ENCODE data around the gene IGF1. TPM values are rescaled to one million over a fixed set of nuclear protein-coding genes. Genes with fewer than 3 reads are reported as not detected.

The IGF1 gene
- total and polyA plus RNA-seq, 4 donors, result 5.0 to 60.7 (median 10.5) TPM

- ATAC-seq (ENCODE audit: insufficient read depth, low FRiP score) (no peak), DNase-seq (no peak)
- Histone ChIP-seq H3K27ac (ENCODE audit: low read depth in 1 of 2, low read length in 1 of 2) (no peak overlapping the region), H3K36me3 (ENCODE audit: control insufficient read depth in 4 of 4, insufficient read depth in 4 of 4, low read length in 4 of 4) (no peaks in the 10 kb centered on the region), H3K9me3 (ENCODE audit: control insufficient read depth in 4 of 4, insufficient read depth in 3 of 4, low read length in 3 of 4) (no peaks in the 10 kb centered on the region), H3K4me1 (ENCODE audit: control insufficient read depth in 5 of 5, insufficient read depth in 5 of 5, low read length in 5 of 5) (peaks cover 0 to 59% (median 5%) of the 10 kb centered on the region in 5 donors), H3K9ac (ENCODE audit: insufficient read depth in 1 of 2, low read length in 2 of 2) (no peak overlapping the region), H3K4me3 (no peak overlapping the region), H3K27me3 (ENCODE audit: control insufficient read depth in 3 of 3, insufficient read depth in 3 of 3, low read length in 2 of 3) (no peaks in the 10 kb centered on the region)
- TF ChIP-seq, protein P1, sequence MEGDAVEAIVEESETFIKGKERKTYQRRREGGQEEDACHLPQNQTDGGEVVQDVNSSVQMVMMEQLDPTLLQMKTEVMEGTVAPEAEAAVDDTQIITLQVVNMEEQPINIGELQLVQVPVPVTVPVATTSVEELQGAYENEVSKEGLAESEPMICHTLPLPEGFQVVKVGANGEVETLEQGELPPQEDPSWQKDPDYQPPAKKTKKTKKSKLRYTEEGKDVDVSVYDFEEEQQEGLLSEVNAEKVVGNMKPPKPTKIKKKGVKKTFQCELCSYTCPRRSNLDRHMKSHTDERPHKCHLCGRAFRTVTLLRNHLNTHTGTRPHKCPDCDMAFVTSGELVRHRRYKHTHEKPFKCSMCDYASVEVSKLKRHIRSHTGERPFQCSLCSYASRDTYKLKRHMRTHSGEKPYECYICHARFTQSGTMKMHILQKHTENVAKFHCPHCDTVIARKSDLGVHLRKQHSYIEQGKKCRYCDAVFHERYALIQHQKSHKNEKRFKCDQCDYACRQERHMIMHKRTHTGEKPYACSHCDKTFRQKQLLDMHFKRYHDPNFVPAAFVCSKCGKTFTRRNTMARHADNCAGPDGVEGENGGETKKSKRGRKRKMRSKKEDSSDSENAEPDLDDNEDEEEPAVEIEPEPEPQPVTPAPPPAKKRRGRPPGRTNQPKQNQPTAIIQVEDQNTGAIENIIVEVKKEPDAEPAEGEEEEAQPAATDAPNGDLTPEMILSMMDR (IDR thresholded peaks at IDR 0.05; ENCODE audit: control extremely low read depth, extremely low read depth), result no peak
- 84 to 87% methylated on average over 9 of the region's 9 CpGs for WGBS, 2 donors
Observed at GRCh38 chr12:102465762-102466560, 14.4 kb downstream of the IGF1 start.

GRCh38 chr12:102463659-102464249 lies 16.6 kb downstream of the IGF1 start:
- Histone ChIP-seq H3K27me3 (ENCODE audit: control insufficient read depth in 3 of 3, insufficient read depth in 3 of 3, low read length in 2 of 3) (no peaks in the 10 kb centered on the region), H3K4me3 (no peak overlapping the region), H3K36me3 (ENCODE audit: control insufficient read depth in 4 of 4, insufficient read depth in 4 of 4, low read length in 4 of 4) (no peaks in the 10 kb centered on the region), H3K4me1 (ENCODE audit: control insufficient read depth in 5 of 5, insufficient read depth in 5 of 5, low read length in 5 of 5) (peaks cover 0 to 54% (median 5%) of the 10 kb centered on the region in 5 donors), H3K9ac (ENCODE audit: insufficient read depth in 1 of 2, low read length in 2 of 2) (no peak overlapping the region), H3K9me3 (ENCODE audit: control insufficient read depth in 4 of 4, insufficient read depth in 3 of 4, low read length in 3 of 4) (no peaks in the 10 kb centered on the region), H3K27ac (ENCODE audit: low read depth in 1 of 2, low read length in 1 of 2) (no peak overlapping the region)
- ATAC-seq (ENCODE audit: insufficient read depth, low FRiP score) (no peak), DNase-seq (no peak)
- TF ChIP-seq, protein P1 (IDR thresholded peaks at IDR 0.05; ENCODE audit: control extremely low read depth, extremely low read depth), result no peak
- WGBS, 2 donors, result 90 to 91% methylated on average over 2 of the region's 2 CpGs

DNA sequence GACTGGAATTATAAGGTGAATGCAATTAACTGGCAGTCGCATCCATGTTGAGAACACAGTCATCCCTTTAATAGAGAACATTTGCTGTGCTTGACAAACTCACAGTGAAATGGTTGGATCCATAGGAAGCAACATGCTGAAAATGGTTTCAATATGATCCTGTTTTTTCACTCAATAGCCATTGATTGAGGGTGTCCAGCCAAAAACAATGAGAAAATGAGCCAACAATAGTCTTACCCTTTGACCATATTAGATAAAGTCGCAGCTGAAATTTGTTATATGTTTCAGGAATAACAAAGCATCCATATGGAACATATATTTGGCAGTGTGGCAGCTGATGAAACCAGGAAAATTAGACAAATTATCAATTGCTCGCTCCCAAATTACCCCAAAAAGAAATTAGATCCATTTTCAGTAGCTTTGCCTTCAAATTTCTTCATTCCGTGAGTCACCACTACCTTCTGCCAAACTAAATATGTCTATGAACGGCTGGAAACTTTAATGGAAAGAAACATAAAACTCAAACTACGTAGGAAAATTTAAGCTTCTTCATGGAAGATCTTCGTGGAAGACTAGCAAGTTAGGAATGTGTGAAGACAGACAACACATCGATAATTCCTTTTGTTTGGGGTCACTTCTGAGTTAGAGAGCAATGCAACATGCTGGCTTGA lies 17.4 kb downstream of the IGF1 start:
- H3K36me3 ChIP-seq (ENCODE audit: control insufficient read depth in 4 of 4, insufficient read depth in 4 of 4, low read length in 4 of 4), result no peaks in the 10 kb centered on the region
- DNase-seq, result peak in 2 of 3 donors; percentile 63 to 72
- H3K9ac ChIP-seq (ENCODE audit: insufficient read depth in 1 of 2, low read length in 2 of 2), result no peak overlapping the region
- TF ChIP-seq, protein P1 (IDR thresholded peaks at IDR 0.05; ENCODE audit: control extremely low read depth, extremely low read depth), result no peak
- H3K4me1 ChIP-seq (ENCODE audit: control insufficient read depth in 5 of 5, insufficient read depth in 5 of 5, low read length in 5 of 5), result peaks cover 0 to 46% (median 5%) of the 10 kb centered on the region in 5 donors
- no peak for ATAC-seq (ENCODE audit: insufficient read depth, low FRiP score)
- no peak overlapping the region for H3K4me3 ChIP-seq
- WGBS, 2 donors, result 78 to 83% methylated on average over 8 of the region's 8 CpGs
- H3K9me3 ChIP-seq (ENCODE audit: control insufficient read depth in 4 of 4, insufficient read depth in 3 of 4, low read length in 3 of 4), result no peaks in the 10 kb centered on the region
- no peaks in the 10 kb centered on the region for H3K27me3 ChIP-seq (ENCODE audit: control insufficient read depth in 3 of 3, insufficient read depth in 3 of 3, low read length in 2 of 3)
- H3K27ac ChIP-seq (ENCODE audit: low read depth in 1 of 2, low read length in 1 of 2), result no peak overlapping the region

Measured in lung (tissue), 12 donors.